SW480 (cell line): ENCODE measurements around the gene SIK2.
"Not testable (repeated sequence)": the region's sequence is repeated elsewhere in the genome, so short reads cannot be mapped to it uniquely, and the experiment has no call there.

Experiments
- DNase-seq: peaks from one replicate; pipeline ENCODE4 v3.0.0-alpha.2; 2016; ENCODE audit warnings: low spot score

Gene SIK2

GRCh38 chr11:111624608-111625007 is 22.4 kb downstream of the SIK2 start:
- DNase-seq: no peak

GRCh38 chr11:111627591-111627990 is 25.3 kb downstream of the SIK2 start:
- DNase-seq: no peak

DNA sequence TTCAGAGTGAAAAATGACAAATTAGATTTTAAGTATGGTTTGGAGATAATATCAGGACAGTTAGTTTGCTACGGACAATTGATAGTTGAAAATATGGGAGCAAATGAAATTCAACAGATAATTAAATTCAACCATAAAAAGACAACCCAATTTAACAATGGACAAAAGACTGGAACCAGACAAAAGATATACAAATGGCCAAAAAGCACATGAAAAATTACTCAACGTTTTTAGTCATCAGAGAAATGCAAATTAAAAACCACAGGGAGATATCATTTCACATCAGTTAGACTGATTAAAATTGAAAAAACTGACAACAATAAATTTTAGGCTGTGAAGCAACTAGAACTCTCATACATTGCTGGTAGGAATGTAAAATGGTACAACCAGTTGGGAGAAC is 27.2 kb downstream of the SIK2 start:
- DNase-seq: no peak

- no peak for DNase-seq
Observed at GRCh38 chr11:111631024-111631665, 28.9 kb downstream of the SIK2 start.

- DNase-seq: peak; percentile 35
Observed at GRCh38 chr11:111631666-111632039, 29.4 kb downstream of the SIK2 start.

GRCh38 chr11:111632516-111633220 is 30.4 kb downstream of the SIK2 start:
- DNase-seq: no peak

- DNase-seq: no peak
Observed at GRCh38 chr11:111633248-111633647, 31.0 kb downstream of the SIK2 start.

GRCh38 chr11:111633756-111634362 is 31.6 kb downstream of the SIK2 start:
- peak; percentile 70 for DNase-seq

DNA sequence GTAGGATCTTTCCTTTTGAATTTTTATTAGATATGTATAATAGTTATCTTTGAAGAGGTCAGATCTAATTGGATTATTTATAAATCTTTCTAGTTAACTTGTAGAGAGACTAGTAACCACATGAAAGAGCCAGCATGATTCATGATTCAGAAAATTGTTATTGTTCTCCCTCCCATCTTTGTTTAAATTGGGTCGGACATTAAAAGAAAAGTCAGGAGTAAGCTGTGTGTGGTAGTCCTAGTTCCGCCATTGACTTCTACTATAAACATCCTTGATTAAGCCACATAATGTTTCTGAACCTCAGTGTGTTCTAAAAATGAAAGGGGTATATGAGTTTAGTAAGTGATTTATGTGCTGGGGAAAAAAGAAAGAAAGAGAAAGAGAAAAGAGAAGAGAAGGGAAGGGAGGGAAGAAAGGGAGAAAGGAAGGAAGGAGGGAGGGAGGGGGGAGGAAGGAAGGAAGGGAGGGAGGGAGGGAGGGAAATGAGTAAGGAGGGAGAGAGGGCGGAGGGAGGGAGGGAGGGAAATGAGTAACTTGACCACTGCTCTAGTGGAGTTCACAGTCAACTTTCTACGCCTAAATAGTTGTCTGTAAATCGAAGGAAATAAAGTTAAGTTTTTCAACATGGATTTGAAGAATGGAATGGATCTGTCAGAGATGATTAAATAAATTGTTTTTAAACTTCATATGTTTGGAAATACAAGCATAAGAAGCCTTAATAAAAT is 32.9 kb downstream of the SIK2 start:
- DNase-seq: peak; percentile 92

DNA sequence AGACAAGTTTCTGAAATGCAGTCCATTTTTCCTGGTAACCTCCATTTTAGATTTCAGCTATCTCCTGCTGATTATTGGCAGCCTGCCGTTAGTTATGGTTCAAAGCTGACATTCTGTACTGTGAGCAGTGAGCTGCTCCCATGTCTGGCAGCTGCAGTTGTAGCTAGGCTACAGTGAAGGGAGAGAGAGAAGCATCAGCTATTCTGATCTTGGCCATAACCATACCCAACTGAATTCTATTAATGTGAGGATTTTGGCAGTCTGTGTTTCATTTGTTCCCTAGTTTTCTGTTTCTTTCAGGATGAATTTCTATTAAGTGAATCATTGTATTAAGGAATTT is 33.4 kb downstream of the SIK2 start:
- DNase-seq: peak; percentile 51

- no peak for DNase-seq
Observed at GRCh38 chr11:111637885-111638284, 35.6 kb downstream of the SIK2 start.

GRCh38 chr11:111639226-111639925 is 37.1 kb downstream of the SIK2 start:
- DNase-seq: no peak

DNA sequence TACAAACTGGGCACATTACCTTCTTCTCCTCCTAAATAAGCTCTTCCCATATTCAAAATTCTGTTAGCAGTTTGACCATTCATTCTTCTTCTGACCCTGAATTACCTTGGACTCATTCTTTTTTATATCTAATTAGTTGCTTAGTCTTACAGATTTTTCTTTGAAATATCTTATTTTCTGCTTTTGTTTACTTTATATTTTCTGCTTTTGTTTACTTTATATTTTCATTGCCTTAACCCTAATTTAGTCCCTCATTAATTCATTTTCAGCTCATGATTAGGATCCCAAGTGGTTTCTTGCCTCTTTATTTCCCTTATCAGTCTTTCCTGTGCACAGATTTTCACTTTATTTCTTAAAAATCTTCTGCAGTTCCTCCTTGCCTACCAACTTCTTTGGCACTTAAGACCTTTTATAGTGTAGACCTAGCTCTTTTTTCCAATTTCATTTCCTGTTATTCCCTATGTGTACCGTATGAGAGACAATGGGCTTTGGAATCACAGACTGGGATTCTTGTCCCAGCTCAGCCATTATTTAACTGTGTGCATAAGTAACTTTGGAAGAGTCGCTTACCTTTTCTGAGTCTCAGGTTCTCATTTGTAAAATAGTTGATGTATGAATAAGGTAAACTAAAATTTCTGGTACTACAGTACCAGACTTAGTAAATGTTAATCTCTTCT is 39.2 kb downstream of the SIK2 start:
- DNase-seq: no peak

DNA sequence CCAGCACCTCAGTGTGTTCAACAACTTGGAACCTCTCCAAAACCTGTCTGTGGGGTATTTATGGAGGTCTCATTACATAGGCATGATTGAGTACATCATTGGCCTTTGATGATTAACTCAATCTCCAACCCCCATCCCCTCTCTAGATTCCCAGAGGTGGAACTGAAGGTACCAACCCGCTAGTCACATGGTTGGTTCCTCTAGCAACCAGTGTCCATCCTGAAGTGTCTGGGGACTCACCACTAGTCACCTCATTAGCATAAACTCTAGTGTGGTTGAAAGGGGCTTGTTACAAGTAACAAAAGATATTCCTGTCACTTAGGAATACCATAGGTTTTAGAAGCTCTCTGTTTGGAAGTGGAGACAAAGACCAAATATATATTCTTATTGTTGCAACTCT is 40.3 kb downstream of the SIK2 start:
- DNase-seq: no peak

DNA sequence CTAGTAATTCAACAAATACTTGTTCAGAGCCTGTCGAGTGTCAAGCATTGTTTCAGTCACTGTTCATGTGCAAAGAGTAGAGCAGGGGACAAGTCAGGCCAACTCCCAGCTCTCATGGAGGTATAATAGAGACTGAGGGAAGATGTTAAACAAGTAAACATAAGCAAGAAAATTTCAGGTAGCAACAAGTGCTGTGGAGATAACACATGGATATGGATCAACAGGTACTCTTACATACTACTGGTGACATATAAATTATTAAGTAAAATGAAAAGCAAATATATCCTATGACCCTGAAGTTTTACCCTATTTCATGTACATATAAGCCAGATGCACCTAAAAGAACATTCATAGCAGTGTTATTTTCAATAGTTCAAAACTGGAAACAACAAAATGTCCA is 42.7 kb downstream of the SIK2 start:
- DNase-seq: no peak

- DNase-seq: no peak
Observed at GRCh38 chr11:111645657-111646316, 43.5 kb downstream of the SIK2 start.

DNA sequence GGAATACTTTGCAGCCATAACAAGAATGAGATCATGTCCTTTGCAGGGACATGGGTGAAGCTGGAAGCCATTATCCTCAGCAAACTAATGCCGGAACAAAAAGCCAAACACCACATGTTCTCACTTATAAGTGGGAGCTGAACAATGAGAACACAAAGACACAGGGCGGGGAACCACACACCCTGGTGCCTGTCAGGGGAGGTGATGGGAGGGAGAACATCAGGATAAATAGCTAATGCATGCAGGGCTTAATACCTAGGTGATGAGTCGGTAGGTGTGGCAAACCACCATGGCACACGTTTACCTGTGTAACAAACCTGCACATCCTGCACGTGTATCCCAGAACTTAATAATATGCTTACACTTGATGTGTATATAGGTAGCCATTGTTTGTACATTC is 49.1 kb downstream of the SIK2 start:
- peak; percentile 95 for DNase-seq

DNA sequence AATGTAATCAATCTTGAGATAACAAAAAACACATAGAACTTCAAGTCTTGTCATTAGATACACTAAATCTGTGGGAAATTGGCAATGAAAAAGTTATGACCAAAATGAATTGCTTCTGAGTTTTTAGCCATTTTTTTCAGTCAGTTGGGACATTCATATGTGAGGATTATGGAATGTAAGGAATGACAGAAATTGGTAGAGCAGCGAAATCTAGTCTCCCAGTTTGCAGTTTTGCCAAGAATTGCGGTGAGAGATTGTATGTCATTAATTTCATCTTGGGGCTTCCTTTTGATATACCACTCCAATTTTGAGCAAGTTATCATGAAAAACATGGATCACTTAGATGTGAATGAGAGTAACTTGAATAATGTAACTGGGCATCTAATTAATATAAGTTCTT is 49.9 kb downstream of the SIK2 start:
- no peak for DNase-seq

DNA sequence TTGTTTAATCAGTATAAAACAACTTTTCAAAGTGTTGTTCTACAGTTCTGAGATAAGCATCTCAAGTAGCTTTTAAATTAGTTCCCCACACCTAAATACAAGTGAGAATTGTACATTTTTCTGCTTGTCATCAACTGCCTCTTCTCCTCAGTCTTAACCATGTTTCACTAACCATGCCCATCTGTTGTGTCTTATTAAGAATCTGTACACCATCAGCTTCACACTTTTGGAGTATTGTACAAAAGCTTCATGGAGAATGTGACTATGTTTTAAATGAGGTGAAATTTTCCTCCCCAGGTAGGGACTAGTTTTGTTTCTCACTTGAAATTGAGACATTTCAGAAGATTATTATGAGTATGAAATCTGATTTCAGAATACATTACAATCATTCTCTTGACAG is 52.4 kb downstream of the SIK2 start:
- no peak for DNase-seq

DNA sequence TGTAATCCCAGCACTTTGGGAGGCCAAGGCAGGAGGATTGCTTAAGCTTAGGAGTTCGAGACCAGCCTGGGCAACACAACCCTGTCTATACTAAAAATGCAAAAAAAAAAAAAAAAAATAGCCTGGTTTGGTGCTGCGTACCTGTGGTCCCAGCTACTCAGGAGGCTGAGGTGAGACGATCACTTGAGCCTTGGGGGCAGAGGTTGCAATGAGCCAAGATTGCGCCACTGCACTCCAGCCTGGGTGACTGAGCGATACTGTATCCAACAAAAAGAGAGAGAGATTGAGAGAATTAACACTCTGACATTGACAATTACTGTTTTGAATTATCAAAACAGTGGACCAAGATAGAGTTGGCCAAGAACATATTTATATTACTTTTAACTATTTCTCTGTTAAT is 53.7 kb downstream of the SIK2 start:
- no peak for DNase-seq

DNA sequence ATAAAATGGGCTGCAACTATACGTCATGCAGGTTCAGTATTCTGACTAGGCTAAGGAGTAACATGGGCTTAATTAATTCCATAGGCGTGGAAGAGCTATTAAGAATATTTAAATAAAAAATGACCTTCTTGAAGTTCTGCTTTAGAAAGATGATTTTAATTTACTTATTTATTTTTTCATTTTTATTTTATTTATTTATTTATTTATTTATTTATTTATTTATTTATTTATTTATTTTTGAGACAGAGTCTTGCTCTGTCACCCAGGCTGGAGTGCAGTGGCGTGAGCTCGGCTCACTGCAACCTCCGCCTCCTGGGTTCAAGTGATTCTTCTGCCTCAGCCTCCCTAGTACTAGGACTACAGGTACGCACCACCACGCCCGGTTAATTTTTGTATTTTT is 55.7 kb downstream of the SIK2 start:
- not testable (repeated sequence) for DNase-seq
